Measurements from ENCODE around the gene PRPF4.

The PRPF4 gene

DNA sequence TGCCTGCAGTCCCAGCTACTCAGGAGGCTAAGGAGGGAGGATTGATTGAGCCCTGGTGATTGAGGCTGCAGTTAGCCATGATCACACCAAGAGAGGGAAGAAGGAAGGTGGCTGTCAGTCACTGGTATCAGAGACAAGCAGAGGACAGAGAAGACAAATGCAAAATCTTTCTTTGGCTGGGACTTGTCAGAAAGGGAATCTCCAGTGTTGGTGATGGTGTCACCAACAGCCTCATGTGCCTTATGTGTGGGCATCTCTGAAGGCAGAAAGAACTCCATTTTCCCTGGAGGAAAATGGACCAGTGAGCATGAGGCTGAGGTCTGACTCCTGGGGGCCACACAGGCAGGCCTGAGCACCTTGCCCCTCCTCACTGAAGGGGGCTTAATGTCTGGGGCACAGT lies 39.8 kb downstream of the PRPF4 start:
- DNase-seq: no peak

DNA sequence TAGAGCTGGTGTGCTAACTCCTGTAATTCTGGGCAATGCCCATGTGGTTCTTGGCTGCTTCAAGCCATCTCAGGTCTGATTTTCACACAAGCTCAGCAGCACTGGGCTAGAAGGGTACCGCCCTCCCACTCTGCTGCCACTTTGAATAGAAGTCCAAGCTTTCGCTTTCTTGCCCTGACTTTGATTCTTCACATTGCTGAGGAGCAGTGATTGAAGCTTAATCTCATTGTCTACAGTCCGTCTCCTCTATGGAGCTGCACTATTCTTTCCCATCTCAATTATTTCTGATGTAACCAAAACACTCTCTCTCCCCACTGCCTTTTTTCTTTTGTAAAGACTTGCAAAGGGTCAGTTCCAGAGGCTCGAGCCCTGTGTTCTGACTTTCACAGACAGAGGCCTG lies 40.6 kb downstream of the PRPF4 start:
- no peak for DNase-seq

DNA sequence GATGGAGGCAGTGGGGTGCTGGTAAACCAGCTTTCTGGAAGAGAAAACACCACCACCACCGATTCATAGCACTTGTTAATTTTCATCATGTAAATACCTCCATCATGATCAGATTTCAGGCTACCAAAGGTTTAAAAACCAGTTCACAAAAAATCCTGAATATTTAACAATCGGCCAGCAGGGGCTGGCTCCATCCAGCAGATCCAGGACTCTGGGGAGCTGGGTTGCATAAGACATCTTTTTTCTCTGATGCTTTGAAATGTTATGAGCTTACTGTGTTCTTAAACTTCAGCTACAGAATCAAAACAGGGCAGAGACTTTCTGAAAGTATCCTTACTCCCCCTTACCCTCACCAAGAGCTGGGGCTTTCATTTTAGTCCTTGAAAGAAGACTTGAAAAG lies 42.3 kb downstream of the PRPF4 start:
- no peak for DNase-seq

DNA sequence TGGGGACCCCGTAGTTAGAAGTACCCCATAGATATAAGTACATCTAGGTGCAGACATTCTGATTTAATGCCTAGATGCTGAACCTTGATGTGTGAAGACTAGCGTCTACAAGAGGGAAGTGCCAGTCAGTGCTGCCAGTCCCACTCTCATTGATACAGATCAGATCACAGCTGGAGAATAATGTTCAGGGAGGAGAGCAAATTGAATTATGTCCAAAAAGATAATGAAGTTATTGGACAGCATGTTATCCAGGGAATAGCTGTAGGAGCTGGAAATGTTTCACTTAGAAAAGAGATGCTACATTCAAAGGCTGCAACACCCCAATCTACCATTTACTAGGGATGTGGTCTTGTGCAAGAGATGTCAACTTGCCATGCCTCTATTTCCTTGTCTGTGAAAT lies 43.6 kb downstream of the PRPF4 start:
- no peak for DNase-seq

DNA sequence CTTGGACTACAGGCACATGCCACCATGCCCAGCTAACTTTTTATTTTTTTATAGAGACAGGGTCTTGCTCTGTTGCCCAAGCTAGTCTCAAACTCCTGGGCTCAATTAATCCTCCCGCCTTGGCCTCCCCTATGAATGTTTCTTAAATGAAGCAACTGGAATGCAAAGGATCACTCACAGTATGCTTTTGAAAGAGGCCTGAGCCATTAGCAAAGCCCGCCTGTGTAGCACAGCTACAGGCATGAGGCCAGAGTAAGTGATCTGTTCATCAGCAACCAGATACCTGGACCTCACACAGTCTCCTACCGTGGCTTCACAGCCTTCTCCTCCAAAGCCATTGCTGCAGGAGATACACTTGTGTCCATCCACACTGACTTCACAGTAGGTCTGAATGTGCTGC lies 44.6 kb downstream of the PRPF4 start:
- DNase-seq: no peak

DNA sequence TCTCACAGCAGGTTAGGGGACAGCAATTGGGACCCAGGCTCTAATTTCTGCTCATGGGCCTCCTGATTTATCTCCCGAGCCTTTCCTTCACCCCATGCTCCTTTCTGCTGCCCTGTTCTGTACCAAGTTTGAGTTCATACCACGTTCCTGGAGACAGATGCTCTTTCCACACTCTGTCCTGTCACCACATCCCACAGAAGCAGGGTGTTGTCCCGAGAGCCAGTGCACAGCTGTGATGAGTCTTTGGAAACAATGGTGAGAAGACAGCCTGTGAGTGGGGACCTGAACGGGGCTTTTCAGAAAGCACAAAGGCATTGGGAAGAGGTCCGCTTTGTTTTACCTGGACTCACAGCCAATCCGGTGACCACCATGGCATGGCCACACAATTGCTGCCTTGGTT lies 47.2 kb downstream of the PRPF4 start:
- no peak for DNase-seq

DNA sequence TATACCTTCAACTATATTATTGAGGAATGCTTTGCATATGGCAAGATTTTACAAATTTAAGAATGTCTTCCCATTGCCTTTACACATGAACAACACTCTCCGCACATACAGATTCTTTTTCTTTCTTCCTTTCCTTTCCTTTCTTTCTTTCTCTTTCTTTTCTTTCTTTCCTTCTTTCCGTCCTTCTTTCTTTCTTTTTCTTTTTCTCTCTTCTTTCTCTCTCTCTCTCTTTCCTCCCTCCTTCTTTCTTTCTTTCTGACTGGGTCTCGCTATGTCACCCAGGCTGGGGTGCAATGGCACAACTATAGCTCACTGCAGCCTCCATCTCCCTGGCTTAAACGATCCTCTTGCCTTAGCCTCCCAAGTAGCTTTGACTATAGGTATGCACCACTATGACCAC lies 50.8 kb downstream of the PRPF4 start:
- no peak for DNase-seq

DNA sequence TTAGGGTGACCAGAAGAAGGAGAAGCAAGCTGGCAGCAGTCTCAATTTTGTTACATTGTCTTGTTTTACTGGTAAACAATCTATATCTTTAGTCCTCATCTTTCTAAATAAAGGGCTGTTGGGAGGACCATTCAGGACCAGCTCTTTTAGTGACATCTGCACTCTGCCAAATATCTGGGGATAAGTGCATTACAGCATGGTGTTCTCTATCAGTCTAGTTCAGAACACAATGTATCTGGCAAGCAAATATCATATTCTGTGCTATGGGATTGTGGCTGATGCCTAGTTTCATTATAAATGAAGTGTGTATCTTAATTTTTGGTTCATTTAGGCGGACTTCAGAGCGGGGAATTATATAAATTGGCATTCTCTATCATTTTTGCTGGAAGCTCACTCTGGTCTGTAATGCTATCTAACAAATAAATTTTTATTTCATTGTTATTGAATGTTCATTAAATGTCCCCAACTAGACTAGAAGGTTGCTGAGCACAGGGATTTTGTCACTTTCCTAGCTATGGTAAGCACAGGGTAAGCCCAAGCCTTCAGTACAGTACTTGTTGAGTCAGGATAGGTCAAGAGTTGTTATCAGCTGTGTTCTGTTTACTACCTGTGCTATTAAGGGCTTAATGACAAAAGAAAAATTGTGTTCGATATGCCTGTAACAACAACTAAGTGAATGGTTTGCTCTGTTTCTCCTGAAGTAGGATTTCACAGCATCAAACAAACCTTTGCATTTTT lies 52.8 kb downstream of the PRPF4 start:
- no peak for DNase-seq

DNA sequence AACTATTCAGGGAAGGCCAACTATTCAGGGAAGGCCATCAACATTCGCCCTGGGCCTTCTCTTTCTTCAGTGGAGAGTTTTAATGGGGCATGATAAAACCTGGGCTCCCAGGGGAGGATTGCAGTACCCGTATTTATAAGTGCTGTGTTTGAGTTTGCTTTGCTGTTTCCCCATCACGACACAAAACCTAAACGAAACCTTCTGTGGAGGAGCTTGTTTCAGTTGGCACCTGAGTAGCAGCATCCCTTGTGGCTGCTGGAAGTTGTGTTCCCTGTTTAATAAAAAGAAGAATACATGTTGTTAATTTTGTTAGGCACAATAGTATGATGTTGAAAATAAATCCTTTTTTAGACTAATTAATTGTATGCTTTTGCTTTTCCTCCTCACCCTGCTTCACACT lies 56.3 kb downstream of the PRPF4 start:
- no peak for DNase-seq

DNA sequence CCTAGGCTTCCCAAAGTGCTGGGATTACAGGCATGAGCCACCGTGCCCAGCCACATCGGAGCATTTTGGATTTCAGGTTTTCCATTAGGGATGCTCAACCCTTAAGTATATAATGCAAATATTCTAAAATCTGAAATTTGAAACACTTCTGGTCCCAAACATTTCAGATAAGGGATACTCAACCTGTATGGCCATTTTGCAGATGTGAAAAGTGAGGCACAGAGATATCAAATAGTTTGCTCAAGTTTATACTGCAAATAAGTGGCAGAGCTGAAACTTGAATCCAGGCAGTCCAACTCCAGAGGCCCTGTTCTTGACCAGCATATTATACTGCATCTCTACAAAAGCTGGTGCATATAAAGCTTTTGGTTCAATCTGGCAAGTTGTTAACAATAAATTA lies 62.3 kb downstream of the PRPF4 start:
- no peak for DNase-seq

DNA sequence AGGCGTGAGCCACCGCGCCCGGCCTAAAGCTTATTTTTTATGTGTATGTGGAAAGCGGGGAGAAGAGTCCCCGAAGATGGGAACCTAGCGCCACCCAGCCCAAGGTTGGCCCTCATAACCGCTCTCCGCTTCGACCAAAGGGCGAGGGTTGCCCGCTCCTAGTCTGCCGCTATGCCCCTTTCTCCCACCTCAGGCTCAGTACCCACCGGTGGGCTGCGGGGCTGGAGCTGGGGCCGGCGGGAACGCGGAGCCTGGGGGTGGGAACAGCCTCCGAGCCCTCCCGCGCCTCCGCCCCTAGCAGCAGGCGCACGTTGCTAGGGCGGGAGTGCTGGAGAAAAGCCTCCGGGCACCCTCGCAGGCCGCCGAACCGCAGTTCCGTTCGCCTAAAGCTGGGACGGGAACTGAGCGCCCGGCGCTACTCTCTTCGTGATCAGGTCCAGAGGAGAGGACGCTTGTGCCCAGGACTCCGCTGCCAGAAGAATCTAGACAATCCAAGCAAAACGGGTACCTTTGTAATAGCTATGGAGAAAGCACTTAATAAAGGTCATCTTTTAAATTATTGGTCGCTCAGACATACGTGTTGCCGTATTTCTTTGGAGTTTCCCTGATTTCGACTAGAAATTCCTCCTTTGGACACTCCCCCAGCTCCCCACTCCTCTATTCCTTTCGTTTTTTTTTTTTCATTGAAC lies 64.7 kb downstream of the PRPF4 start, which contains the start of gene WDR31:
Gene WDR31 (minus strand): TSS at position 265 of the 689 bp plus-strand sequence. CDS start 8,253 bp downstream, outside the sequence.
- DNase-seq: peak; percentile 45 to 87 (median 59)

DNA sequence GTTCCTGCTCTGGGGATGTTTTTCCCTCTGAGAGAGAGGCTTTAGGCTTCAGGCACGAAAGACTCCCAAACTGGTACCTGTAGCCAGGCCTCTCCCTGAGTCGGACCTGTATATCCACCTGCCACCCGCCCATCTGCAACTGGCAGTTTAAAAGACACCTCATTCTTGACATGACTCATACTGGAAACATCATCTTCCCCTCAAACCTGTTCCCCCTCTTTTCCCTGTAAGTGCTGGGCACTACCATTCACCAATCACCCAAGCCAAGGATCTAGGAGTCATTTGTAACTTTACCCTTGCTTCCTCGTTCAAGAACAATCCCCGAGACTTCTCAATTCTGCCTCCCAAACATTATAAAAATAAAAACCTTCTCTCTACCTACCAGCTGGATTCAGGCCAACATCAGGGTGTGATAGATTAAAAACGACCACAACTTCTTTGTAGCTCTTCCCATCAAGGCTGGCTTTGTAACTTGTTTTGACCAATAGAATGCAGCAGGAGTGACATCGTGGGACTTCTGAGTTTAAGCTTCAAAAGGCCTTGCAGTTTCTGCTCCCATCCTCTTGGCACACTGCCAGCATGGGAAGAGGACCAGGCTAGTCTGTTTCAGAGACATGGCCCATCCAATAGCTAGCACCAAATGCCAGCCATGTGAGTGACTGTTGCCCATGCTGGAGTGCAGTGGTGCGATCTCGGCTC lies 66.4 kb downstream of the PRPF4 start:
- DNase-seq: peak in 1 of 5 experiments; percentile 18

All from T-helper 2 cell (primary cell).